ENCODE measurements around the gene CYREN.
"Not testable (repeated sequence)": the region's sequence is repeated elsewhere in the genome, so short reads cannot be mapped to it uniquely, and the experiment has no call there.

Gene CYREN

DNA sequence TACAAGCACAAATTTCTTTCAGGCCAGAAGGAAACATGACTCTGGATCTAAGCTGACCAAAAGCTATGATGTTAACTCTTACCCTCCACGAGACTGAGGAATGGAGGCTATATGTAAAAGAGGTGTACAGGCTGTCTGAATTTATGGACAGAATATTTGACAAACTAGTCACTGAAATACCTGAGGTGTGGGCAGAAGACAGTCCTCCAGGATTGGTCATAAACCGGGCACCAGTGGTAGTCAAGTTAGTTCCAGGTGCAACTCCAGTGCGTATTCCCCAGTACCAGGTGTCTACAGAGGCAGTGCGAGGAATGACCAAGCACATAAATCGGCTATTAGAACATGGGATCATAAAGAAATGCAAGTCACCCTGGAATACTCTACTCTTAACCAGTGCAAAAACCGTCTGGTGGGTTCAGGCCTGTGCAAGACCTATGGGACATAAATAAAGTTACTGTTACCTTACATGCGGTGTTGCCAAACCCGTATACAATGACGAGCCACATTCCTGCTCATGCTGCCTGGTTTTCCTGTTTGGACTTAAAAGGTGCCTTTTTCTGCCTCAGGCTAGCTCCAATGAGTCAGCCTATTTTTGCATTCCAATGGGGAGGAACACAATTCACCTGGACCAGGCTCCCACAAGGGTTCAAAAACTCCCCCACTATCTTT lies 6.7 kb upstream of the CYREN start:
- DNase-seq, result no peak

DNA sequence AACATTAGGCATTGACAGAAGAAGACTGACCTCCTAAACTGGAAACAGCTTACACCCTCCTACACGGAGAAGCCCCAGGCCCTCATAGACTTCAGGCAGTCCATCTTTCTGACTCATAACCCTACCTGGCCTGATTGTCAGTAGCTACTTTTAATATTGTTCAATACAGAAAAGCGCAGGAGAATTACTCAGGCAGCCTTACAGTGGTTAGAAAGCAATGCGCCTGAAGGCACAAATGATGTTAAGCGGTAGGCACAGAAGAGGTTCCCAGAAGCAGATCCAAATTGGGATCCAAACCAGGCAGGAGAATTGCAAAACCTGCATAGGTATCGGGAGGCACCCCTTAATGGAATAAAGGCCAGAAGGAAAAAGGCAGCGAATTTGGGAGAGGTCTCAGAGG lies 5.4 kb upstream of the CYREN start:
- no peak for DNase-seq

DNA sequence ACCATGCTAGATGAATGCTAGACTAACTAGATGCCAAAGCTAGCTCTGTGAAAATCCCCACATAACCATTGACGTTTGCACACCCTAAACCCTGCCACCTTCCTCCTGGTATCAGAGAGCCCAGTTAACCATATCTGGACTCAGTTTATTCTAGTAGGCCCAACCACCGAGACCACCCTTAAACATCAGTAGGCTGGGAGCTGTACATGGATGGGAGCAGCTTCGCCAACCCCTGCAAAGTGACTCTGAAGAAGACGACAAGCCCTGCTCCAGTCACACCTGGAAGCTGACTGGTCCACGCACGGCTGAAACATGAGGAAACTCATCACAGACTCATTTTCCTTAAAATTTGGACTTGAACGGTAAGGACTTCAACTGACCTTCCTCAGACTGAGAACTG lies 4.4 kb upstream of the CYREN start:
- no peak for DNase-seq

DNA sequence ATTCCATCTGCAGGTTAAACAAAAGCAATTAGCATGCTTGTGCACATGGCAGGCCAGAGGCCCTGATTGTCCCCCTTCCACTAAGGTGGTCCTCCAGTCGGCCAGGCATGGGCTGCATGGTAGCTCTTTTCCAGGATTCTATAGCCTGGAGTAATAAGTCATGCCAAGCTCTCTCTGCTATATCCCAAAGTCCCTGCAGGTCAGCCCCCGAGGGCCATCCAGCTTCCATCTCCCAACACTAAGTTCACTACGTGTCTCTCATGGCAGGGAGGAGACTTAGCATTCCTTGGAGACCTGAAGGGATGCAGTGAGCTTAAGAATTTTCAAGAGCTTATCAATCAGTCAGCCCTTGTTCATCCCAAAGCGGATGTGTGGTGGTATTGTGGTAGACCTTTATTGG lies 3.4 kb upstream of the CYREN start:
- DNase-seq, result not testable (repeated sequence)

DNA sequence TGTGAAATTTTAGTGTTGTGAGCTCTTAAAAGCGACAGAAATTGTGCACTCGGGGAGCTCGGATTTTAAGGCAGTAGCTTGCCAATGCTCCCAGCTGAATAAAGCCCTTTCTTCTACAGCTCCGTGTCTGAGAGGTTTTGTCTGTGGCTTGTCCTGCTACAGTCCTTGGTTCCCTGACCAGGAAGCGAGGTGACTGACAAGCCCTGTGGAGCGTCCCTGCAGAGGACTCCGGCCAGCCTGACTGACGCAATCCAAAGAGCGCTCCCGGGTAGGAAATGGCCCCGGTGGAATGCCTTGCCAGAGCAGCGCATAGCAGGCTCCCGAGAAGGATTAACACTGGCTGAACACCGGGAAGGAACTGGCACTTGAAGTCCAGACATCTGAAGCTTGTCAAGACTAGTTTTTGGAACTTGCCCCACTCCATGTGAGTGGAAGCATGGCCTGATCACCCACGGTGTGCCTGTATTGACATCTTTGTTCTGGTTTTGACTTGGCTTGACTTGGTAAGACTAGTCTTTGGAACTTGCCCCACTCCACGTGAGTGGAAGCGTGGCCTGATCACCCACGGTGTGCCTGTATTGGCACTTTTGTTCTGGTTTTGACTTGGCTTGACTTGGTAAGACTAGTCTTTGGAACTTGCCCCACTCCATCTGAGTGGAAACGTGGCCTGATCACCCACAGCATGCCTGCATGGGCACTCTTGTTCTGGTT lies 1.2 kb upstream of the CYREN start:
- DNase-seq, result not testable (repeated sequence)

DNA sequence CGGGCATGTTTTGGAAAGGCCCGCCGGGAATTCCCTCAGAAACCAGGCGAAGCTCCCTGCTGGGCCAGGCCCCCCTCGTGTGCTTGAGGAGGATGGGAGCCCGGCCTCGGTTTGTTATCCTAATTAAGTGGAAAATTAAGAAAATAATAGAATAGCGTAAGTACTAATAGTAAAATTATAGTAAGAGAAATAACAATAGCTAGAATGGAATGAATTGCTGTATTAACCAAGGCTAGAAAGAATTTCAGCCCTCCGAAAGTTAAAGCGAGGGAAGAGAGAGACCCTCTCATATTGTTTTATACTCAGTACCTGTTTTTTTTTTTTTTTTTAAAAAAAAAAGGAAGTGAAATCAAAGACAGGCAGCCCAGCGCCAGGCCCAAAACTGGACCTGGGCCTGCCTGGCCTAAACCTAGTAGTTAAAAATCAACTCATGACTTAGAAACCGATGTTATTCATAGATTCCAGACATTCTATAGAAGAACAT lies 533 bp upstream of the CYREN start:
- DNase-seq, result not testable (repeated sequence)

DNA sequence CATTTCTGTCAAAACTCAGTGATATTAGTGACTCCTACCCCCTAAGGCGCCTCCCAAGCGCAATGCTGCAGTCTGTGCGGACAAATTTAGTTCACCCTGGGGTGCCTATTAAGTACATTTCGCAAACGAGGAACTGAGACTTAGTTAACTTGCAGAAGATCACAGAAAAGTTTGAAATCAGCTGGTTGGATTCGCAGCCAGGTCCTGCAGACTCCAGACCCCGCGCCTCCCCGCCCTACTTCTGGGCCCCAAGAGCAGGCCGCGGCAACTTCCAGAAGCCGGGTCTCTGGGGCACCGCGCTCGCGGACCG lies 588 bp downstream of the CYREN start:
- DNase-seq, result no peak

DNA sequence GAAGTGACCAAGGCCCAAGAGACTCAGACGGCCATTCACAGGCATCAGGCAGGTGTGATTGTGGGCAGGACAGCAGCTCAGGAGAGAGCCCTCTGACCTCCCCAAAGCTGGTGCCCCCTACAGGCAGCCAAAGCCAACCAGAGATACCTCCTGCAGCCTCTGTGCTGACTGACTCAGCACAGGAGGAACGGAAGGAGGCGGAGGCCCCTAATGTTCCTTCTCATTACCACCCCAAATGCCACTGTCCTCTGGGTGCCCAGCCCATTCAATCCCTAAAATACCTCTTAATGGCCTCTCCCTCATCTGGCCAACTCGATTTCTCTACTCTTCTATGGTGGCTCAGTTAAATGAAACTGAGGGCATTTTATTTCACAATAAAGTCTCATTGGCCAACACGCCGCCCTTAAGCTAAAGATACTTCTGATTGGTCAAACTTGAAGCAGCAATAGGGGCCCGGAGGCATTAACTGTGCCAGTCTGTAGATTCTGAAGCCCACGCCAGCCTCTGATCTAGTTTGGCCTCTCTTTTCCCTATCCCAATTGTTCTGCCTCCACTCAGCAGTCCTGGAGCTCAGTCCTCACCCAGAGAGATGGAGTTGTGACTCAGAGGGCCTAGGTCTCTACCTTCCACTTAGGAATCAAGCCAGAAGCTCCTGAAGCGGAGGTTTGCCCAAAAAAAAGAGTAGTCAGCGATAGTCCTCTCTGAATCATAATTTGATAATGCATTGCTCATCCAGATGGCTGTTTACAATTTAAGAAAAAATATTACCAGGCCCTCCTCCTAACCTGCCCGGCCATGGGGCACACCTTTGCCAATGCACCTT lies 1.2 kb downstream of the CYREN start:
- DNase-seq, result no peak

DNA sequence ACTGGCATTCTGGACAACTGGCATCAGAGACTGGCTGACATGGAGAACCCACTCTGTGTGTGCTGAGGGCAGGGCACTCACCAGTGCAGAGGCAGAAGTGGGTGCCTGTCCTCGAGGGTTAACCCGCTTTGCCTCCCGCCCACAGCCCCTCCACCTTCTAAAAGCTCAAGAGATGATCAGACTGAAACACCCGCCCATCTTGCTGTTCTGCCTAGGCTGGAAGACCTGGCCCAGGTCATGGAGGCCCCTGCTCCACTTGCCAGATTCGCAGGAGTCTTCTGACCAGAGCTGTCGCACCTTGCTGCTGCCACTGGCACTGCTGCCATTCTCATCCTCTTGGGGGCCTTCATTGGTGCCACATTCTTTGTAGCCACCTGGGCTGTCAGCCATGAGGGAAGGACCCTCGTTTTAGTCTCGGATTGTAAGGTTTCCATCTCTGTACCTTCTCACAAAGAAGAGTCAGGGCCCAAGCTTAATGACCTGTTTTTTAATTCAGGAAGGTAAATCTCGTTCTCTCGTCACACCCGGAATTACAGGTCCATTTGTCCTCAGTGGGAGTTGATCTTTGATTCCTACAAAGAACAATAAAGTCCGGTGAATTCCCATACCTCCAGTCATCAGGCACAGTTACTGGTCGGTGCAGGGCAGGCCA lies 1.9 kb downstream of the CYREN start:
- DNase-seq, result no peak

DNA sequence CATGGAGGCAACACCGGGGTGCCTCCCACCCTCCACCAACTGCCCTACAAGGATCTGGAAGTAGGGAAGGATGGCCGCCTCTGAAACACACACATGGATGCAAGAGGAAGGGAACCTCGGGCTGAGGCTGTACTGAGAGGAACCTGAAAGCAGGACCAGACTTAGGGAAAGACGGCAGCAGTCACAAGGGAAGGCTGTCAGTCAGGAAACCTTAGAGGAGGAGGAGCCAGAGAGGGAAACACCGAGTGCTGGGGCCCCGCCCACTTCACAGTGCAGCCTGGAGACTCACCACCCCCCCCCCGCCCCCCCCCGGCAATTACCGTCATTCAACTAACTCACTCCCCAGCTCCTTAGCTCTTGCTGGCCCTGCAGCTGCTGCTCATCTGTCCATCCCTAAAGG lies 2.5 kb downstream of the CYREN start:
- no peak for DNase-seq

DNA sequence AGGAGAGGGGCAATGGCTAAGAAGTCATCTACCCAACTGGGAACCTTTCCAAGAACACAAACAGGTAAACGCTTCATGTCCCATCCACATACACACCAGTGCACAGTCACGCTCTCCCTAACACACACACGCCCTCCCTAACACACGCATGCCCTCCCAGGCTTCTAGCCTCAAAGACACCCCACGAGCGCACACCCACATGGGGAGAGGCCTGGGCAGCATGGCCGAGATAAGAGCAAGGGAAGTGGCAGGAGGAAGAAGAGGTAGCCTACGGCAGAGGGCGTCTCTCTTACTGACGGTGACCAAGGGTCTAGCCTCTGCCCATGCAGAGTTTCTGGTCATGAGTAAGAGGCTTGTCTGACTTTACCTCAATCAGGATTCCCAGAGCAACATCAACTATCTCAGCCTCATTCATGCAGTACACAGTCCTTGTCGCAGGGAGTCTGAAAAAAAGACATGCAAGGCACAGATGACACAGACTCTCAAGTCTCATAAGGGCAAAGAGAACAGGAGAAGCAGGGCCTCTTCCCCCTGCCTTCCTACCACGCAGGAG lies 3.1 kb downstream of the CYREN start:
- no peak for DNase-seq

DNA sequence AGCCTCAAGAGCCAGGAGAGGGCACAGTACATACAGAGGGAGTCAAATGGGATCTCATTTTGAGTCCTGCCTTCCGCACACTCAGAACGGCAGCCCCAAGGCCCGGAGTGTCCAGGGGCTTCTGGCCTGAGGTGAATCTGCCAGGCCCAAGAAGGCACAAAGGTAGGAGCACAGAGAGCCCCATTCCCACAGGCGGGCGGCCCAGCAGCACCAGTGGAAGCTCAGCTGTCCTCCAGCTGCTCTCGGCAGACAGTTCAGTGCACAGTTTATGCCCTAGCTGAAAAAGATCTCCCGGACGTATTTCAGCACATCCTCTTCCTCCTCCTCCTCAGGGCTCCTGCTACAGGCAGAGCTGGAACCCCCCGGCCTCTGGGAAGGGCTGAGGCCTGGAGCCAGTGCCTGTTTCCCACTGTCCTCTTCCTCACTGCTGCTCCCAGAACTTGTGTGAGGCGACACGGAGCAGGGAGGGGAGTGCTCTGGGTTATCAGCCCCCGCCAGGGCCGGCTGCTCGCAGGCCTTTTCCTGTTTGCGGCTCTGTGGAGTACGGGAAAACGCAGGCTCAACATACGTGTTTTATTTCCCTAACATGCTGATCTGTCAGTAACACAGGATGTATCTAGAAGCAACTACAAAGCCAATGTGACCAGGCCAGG lies 4.0 kb downstream of the CYREN start:
- DNase-seq, result no peak

DNA sequence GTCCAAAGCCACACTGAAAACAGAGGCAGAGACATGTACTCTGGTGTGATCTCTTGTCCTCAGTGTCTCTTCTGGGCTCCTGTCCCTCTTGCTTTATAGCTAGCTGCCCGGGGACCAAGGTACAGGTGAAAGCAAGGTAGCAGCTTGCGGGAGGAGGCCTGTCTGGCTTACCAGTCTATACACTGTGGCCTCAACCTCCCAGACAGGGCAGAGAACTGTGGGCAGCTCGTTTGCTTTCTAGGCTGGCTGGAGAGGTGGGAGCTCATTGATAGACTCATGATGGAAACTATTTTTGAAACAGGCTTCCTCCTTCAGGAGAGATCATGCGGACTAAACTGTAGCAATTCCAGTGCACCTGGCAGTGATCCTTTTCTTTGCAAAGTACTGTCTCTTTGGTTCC lies 4.6 kb downstream of the CYREN start:
- DNase-seq, result no peak

DNA sequence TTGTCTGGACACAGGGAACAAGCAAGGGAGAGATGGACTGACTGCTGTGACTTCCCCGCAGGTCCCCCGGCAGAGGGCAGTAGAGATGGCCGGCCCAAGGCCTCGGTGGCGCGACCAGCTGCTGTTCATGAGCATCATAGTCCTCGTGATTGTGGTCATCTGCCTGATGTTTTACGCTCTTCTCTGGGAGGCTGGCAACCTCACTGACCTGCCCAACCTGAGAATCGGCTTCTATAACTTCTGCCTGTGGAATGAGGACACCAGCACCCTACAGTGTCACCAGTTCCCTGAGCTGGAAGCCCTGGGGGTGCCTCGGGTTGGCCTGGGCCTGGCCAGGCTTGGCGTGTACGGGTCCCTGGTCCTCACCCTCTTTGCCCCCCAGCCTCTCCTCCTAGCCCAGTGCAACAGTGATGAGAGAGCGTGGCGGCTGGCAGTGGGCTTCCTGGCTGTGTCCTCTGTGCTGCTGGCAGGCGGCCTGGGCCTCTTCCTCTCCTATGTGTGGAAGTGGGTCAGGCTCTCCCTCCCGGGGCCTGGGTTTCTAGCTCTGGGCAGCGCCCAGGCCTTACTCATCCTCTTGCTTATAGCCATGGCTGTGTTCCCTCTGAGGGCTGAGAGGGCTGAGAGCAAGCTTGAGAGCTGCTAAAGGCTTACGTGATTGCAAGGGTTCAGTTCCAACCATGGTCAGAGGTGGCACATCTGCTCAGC lies 6.0 kb downstream of the CYREN start:
- DNase-seq, result no peak

DNA sequence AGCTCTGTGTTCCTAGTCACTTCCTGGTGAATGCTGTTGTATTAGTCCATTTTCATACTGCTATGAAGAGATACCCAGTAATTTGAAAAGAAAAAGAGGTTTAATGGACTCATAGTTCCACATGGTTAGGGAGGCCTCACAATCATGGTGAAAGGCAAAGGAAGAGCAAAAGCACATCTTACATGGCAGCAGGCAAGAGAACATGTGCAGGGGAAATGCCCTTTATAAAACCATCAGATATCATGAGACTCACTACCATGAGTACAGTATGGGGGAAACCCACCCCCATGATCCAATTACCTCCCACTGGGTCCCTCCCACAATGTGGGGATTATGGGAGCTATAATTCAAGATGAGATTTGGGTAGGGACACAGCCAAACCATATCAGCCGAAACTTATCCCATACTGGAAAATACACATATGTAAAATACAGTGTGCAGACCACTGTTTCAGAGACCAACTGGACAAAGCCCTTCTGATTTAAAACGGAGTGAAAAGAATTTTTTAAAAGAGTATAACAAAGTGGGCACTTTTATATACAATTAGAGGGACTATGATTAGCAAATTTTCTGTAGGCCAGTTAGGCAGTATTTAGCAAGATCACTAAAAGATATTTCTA lies 8.0 kb downstream of the CYREN start:
- DNase-seq, result no peak

DNA sequence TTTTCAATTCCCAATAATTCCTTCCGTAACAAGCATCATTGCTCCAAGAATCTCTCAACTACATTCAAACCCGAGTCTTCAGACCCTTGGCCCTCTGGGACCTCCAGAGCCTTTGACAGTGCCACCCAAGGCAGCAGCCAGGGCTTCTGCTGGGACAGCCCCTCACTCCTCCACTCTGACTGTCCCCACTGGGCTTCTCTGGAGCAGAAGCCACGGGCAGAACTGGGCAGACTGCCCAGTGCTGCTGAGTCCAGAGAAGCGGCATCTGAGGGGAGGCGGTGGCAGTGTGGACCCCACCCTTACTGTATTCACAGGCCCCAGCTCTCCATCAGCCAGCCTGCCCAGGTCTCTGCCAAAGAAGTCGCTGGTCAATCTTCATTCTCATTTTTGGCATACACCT lies 8.8 kb downstream of the CYREN start:
- DNase-seq, result no peak

DNA sequence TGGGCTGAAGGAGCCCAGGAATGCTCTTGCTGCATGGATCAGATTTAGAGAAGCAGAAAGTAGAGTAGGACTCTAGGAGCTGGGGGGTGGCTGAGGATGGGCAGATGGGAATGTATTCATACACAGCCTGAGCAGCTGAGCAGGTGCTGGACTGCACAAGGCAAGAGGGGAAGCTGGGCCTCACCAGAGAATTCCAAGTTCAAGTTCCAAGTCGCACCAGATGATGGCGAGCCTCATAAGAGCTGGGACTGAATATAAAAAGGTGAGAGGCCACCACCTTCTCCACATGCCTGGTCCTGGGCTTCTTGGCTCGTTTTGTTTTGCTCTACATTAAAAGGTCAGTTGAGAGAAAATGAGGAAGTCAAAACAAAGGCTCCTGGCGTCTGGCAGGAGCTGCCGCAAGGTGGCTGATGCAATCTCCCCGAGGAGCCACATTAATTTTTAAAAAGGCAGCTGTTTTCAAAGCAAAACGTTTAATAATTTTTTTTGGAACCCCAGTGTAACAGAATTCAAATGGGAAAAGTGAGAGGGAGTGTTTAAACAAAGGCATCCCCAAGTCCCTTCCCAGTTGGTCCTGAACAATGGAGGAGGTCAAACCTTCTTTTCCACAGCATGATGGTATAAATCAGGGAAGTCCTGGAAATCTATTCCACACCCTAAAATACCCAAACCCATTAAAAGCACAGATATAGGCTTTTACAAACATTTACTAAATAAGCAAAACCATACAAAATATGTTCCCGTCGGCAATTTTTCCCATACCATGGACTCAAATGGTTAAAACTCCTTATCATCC lies 9.5 kb downstream of the CYREN start:
- no peak for DNase-seq

DNA sequence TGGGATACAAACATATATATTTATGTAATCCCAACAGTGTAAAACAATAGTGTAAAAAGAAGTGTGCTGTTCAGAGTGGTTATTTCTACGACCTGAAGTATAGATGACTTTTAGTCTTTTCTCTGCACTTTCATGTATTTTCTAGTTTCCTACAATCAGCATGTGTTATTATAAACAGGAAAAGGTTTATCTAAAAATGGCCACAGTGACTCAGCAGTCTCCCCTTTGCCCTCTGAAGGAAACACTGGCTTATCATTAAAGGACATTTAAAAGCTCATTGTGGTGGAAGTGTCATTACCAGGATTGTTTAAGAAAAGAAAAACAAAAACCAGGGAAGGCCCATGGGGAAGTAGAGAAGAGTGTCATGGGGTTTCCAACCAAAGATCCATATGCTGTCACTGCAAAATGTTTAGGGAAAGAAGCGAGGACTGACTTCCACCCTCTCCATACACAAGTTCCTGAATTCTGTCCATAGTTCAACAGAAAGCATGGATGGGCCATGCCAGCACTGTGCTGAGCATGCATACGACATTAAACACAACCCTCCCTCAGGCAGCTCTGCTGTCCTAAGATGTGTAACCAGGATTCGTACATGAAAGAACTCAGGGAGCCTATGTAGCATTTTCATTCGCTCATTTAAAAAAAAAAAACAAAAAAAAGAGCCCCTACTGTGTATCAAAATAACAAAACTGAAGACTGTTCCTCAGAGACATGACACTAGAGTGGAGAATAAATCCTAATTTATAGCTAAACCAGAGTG lies 10.2 kb downstream of the CYREN start:
- DNase-seq, result no peak

DNA sequence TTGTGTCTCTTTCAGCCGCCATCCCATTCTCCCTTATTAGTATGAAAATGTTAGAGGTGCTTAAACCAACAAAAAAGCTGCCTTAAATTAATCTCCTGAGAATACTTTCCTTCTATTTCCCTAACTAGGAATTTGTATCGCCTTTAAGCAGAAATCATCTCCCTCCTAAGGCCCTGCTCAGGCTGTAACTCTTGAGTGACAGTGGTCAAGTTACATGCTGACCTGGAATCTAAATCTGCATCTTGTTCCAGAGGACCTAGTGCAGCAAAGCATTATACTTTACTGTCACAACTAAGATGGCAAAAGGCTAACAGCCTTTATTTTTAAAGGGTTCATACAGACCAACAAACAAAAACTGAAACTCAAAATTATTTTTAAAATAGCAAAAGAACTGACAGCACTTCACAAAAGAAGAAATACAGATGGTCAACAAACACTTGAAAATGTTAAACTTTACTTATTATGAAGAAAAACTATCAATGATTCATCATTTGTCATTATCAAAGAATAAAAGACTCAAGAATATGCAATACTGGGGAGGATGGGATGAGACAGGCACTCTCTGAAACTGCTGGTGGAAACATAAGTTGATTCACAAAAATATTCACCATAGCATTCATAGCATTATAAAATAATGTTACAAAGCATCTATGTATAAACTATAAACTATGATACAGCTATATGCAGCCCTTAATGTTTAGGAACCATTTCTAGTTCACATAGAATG lies 11.0 kb downstream of the CYREN start:
- DNase-seq, result no peak
